ENCODE measurements around the gene POTEJ.
"Not testable (repeated sequence)": the region's sequence is repeated elsewhere in the genome, so short reads cannot be mapped to it uniquely, and the experiment has no call there.

The POTEJ gene

GRCh38 chr2:130611140-130611539 lies at the start of gene POTEJ:
Gene POTEJ, plus strand, starts transcription at chr2:130611440. Its CDS starts 93 bp downstream, at chr2:130611533.
- DNase-seq (ENCODE audit: low spot score): not testable (repeated sequence)

- not testable (repeated sequence) for DNase-seq (ENCODE audit: low spot score)
Measured at GRCh38 chr2:130566165-130566564, 45.1 kb upstream of the POTEJ start.

GRCh38 chr2:130571929-130572328 lies 39.3 kb upstream of the POTEJ start:
- not testable (repeated sequence) for DNase-seq (ENCODE audit: low spot score)

GRCh38 chr2:130574230-130574629 lies 37.0 kb upstream of the POTEJ start:
- not testable (repeated sequence) for DNase-seq (ENCODE audit: low spot score)

- DNase-seq (ENCODE audit: low spot score): not testable (repeated sequence)
Measured at GRCh38 chr2:130576209-130576784, 34.9 kb upstream of the POTEJ start.

- not testable (repeated sequence) for DNase-seq (ENCODE audit: low spot score)
Measured at GRCh38 chr2:130577559-130577958, 33.7 kb upstream of the POTEJ start.

- not testable (repeated sequence) for DNase-seq (ENCODE audit: low spot score)
Measured at GRCh38 chr2:130579121-130579520, 32.1 kb upstream of the POTEJ start.

- not testable (repeated sequence) for DNase-seq (ENCODE audit: low spot score)
Measured at GRCh38 chr2:130581491-130581890, 29.7 kb upstream of the POTEJ start.

- not testable (repeated sequence) for DNase-seq (ENCODE audit: low spot score)
Measured at GRCh38 chr2:130582970-130583369, 28.3 kb upstream of the POTEJ start.

- not testable (repeated sequence) for DNase-seq (ENCODE audit: low spot score)
Measured at GRCh38 chr2:130583582-130583981, 27.7 kb upstream of the POTEJ start.

- not testable (repeated sequence) for DNase-seq (ENCODE audit: low spot score)
Measured at GRCh38 chr2:130584726-130585125, 26.5 kb upstream of the POTEJ start.

- not testable (repeated sequence) for DNase-seq (ENCODE audit: low spot score)
Measured at GRCh38 chr2:130588688-130589458, 22.4 kb upstream of the POTEJ start.

GRCh38 chr2:130590170-130590841 lies 20.9 kb upstream of the POTEJ start:
- not testable (repeated sequence) for DNase-seq (ENCODE audit: low spot score)

GRCh38 chr2:130590842-130591359 lies 20.3 kb upstream of the POTEJ start:
- DNase-seq (ENCODE audit: low spot score): not testable (repeated sequence)

- DNase-seq (ENCODE audit: low spot score): not testable (repeated sequence)
Measured at GRCh38 chr2:130592791-130593414, 18.3 kb upstream of the POTEJ start.

GRCh38 chr2:130594011-130594410 lies 17.2 kb upstream of the POTEJ start:
- not testable (repeated sequence) for DNase-seq (ENCODE audit: low spot score)

GRCh38 chr2:130596757-130597156 lies 14.5 kb upstream of the POTEJ start:
- DNase-seq (ENCODE audit: low spot score): not testable (repeated sequence)

GRCh38 chr2:130597994-130598393 lies 13.2 kb upstream of the POTEJ start:
- DNase-seq (ENCODE audit: low spot score): not testable (repeated sequence)

- not testable (repeated sequence) for DNase-seq (ENCODE audit: low spot score)
Measured at GRCh38 chr2:130598463-130598862, 12.8 kb upstream of the POTEJ start.

- DNase-seq (ENCODE audit: low spot score): not testable (repeated sequence)
Measured at GRCh38 chr2:130599393-130599792, 11.8 kb upstream of the POTEJ start, which contains the start of gene CFC1. Gene CFC1, minus strand, starts transcription at chr2:130599575. Its CDS starts 288 bp downstream, at chr2:130599287.

- not testable (repeated sequence) for DNase-seq (ENCODE audit: low spot score)
Measured at GRCh38 chr2:130599926-130600325, 11.3 kb upstream of the POTEJ start.

All from kidney capillary endothelial cell (primary cell).